ENCODE results near the gene SMYD1.

The SMYD1 gene

DNA sequence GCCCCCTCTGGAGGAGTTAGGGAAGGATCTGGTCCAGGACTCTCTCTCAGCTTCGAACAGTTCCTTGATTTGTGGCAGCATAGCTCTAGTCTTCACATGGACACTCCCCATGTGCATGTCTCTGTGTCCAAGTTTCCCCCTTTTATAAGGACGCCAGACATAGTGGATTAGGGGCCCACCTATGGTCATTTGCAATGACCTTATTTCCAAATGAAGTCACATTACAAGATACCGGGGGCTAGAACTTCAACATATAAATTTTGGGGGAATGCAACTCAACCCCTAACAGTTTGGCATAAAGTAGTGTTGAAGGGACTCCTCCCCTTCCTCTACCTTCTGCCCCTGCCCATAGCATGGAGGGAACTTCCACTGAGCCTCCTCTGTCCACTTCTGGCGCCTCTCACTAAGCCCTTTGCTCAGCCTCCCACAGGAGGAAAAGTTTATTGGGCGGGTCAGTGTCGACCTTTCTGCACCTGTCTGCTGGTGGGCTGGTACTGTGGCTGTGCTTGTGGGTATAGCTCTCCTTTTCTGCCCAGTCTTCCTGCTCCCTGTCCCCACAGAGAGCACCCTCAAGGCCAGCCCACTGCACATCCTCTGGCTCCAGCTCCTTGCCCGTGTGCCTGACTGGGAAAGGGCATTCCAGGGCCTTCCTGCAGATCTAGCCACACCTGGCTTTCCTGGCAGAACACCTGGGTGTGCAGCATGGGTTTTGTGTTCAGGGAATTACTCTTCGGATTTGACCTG lies 54.7 kb downstream of the SMYD1 start:
- no peak for DNase-seq (ENCODE audit: low read depth in 2 of 2)

GRCh38 chr2:88123164-88123974 lies 55.7 kb downstream of the SMYD1 start:
- no peak for DNase-seq (ENCODE audit: low read depth in 2 of 2)

DNA sequence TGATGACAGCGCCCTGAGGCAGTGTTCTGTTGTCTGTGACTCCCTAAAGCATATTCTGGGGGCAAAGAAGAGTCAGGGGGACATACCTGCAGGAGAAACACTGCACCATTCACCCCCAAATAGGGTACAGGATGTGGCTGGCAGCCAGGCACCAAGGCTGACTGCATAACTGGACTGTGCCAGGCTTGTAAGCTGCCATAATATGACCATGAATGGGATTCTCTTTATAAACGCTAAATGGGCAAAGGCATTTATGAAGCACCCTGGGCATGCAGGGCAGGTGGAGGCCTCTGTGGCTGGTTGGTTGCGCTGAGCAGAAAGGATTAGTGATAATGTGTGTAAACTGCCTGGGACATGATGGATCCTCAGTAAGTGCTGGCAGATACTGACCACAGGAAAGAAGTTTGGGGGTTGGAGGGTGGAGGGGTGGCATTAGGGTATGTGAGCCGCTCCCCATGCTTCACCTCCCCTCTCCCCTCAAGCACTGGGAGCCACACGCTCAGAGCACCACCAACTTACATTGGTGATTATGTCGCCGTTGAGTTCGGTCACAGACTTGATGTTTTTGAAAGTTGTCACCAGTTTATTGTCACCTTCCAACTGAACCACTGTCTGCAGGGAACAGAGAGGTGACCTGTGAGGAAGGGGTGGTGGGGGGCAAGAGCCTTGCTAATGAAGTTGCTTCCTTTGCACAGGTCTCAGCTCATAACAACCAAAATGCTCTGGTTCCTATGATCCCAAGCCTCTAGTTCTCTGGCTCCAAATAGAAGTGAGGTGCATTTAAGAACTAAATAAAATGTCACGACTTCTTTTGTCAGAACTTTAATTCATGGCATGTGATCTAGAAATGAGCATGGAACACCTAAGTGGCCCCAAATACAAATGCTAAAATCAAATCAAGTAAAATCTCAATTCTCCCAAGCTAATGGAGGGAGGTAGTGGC lies 56.6 kb downstream of the SMYD1 start:
- DNase-seq (ENCODE audit: low read depth in 2 of 2), result no peak

DNA sequence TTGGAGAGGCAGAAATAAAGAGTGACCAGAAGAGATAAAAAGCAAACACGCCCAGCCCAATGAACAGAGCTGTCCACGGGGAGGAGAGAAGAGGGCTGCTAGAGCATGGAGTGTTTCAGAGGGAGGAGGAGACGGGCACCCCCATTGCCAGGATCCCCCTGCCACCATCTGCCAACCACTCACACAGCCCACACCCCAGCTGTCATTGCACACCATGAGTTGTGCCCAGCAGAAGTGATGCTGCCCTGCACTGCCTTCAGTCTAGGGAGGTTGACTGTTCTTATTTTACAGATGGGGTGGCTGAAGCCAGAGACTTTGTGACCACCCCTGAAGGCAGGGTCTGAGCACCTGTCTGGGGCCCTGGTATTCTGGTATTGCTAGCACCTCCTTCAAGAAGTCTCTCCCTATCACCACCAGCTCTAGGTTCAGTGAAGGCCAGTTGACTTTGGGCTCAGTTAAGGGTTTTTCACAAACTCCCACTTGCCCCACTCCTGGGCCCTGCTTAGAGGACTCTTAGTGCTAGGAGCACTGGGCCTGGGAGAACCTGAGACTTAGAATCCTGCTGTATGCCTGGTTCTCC lies 57.8 kb downstream of the SMYD1 start:
- no peak for DNase-seq (ENCODE audit: low read depth in 2 of 2)

DNA sequence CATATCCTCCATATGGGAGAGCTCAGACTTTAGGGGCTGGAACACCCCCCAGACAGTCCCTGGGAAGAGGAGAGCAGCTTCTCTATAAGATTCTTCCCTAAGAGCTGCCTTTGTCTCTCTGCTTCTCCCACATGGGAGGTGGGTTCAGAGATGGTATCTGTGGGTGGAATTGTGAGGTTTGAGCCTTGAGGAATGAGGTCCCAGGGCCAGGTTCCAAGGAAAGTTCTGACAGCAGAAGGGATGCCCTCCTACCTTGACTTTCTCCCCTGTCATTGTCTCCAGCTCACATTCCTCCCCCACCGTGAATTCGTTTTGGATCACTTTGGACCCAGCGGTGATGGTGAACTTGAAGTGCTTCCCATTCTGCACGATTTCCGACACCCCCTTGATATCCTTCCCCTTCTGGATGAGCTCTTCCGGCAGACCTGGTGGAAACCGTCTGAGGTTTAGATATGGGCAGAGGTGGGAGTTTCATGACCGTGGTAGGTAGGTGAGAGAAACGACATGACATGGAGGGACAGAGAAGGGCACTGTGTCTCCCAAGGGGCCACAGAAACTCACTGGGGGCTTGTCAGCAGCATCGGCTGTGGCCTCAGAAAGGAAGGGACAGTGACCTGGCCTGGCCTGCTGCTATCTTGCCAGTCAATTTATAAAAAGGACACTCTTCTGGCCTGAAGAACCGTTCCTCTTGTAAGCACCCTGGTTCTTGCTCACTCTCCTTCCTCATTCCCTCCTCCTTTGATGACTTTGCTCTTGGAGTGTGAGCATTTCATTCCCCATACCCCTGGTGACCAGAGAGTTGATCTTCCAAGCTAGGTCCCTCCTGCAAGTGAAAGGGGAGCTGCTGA lies 58.5 kb downstream of the SMYD1 start:
- no peak for DNase-seq (ENCODE audit: low read depth in 2 of 2)

DNA sequence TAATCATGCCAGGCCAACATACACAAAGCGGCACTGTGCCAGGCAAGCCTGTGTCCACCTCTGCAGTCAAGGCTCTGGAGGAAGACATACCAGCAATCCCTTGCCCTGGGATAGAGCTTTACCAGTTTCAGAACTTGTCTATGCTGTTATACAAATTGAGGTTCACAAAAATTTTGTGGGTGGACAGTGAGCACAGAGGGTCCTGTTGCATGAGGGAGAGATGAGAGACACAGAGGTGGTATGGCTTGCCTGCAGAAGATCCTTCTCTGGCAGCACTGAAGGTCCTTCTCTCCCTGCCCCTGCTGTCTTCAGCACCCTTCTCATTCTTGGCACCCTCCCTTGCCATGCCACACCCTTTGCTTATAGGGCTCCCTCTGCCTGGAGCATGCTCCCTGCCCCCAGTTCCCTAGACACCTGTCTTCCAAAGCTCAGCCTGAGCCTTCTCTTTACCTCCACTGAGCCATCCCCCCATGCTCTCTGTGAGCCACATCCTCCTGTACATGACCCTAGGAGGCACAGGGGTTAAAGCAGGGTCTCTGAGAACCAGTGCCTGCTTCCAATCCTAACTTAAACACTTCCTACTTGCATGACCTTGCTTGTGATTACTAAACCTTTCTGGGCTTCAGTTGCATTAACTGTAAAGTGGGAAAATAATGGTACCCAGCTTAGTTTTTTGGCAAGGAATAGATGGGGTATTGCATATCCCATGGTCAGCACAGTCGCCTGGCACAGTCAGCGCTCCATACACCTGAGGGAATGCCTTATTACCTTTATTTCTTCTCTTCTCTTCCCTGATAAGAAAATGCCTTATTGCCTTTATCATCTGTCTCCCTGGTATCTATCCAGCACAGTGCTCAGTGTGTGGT lies 59.4 kb downstream of the SMYD1 start:
- DNase-seq (ENCODE audit: low read depth in 2 of 2), result no peak

GRCh38 chr2:88127638-88127887 lies 59.9 kb downstream of the SMYD1 start:
- no peak for DNase-seq (ENCODE audit: low read depth in 2 of 2)

DNA sequence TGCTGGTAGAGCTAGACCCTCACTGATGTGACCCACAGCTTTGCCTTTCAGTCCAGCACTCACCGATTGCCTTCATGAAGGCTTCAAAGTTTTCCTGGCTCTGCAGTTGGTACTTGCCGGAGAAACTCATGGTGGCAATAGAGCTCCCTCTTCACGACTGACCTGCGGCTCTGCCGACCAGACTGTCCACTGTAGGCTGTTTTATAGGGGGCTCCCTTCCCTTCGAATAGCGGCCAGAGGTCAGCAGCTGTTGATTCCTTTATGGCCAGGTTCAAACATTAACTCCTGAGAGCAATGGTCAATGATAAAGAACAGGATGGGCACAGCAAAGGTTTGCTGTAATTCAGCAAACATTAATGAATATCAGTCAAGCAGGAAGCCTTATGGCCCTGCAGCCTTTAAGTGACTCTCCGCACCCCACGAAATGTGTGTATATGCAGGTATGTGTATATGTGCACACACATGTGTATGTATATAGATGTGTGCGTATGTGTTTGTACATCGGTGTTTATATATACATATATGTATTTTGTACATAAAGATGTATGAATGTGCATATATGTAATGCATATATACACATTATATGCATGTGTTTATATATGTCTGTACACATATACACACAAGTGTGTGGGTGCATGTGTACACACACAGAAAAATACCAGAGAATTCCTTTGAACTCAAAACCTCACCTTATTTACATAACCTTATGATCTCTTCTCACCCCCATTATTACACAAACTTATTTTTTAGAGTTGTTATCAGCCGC lies 60.4 kb downstream of the SMYD1 start, which contains the start of gene FABP1:
FABP1 (minus strand) TSS at position 175 of the 766 bp plus-strand sequence; CDS start at position 130, 45 bp downstream.
- no peak for DNase-seq (ENCODE audit: low read depth in 2 of 2)

DNA sequence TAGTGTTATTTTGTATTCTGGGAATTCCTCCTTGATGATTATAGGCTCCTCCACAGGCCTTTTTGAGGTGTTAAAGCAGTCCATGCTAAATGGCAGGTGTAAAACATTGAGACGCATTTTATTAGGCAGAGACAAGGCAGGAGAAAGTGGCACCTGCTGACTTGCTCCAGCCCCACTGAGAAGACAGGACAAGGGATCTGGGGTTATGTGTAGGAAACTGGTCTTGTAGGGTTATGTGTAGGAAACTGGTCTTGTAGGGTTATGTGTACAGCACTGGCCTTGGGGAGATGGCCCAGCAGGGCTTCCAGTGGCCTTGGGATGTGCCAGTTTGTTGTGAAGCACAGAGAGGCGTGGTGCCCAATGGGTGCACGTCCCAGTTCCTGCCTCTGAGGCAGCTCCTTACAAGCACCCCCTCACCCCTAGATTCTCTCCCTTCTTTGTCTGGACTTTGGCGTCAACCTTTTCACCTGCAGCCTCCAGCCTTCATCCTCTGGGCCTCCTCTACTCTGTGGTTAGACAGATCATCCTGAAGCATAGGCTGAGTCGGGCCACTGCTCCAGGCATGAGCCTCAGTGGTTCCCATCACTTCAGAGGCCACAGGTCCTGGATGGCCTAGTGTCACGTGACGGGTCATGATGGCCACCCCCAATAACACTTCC lies 61.2 kb downstream of the SMYD1 start:
- DNase-seq (ENCODE audit: low read depth in 2 of 2), result no peak

DNA sequence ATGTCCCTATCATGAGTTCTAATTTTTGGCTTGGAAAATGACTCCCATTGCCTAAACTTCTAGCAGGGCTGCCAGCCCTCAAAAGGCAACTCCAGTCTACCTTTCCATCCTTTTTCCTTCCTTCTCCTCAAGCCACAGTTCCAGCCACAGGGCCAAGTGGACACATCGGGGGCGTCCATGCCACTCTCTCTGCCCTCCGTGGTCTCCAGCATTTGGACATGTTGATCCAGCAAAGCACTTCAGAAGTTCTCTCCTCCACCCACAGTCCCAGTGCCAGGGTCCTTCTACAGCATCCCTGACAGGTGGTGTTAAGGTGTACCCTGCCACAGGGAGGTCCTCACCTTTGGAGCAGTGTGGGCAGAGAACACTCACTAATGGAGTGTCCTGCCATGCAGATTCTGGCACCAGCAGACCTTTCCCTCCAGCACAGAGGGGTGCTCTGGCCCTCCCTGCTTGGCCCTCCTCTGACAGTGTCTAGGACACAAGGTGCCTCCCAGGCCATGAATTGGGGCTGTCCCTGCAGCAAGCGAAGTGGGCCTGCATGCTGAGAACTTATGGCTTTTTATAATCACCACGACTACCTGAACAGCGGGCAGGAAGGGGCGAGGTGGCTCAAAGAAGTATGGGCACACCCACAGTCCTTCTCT lies 61.8 kb downstream of the SMYD1 start:
- DNase-seq (ENCODE audit: low read depth in 2 of 2), result no peak

DNA sequence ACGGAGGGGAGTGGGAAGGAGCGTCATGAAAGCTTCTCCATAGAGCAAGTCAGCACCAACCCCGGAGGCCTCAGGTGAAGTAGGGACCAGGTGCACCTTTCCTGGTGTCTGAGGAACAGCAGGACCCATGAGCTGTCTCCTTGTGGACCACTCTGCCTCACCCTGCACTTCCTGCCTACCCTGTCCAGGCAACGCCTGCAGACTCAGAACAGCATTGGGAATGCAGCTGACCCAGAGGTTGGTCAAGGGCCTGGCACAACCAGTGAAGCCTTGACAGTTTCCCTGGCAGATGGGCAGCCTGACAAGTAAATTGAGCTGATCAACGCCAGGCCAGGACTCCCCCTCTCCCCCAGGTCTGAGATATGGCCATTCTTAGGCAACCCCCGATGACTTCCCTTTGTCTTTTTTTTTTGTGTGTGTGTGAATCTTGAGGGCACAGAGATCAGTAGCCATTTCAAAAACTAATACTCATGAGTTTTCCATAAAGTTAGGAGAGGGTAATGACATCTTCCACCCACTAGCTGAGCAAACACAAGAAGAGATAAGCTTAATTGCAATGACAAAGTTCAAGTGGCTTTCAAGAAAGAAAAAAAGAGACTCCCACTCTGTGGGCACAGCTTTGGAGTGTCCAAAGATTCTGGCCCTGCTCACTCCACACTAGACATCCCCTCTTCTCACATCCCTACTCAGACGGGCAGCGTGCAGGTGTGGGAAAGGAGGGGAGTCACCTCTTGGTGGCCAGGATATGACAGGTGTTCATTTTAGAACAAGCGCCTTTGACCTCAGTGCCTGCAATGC lies 63.8 kb downstream of the SMYD1 start:
- DNase-seq (ENCODE audit: low read depth in 2 of 2), result no peak

DNA sequence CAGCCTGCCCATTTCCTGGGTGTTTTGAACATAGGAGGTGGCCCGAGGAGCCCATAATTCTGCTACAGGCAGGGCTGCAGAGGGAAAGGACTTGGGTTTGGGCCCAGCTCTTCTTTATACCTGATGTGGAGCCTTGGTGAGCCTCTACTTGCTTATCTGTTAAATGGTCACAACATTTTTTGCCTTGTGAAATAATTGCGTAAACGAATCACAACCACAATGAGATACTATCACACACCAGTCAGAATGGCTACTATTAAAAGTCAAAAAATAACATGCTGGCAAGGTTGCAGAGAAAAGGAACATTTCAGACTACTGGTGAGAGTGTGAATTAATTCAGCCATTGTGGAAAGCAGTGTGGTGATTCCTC lies 64.4 kb downstream of the SMYD1 start:
- no peak for DNase-seq (ENCODE audit: low read depth in 2 of 2)

DNA sequence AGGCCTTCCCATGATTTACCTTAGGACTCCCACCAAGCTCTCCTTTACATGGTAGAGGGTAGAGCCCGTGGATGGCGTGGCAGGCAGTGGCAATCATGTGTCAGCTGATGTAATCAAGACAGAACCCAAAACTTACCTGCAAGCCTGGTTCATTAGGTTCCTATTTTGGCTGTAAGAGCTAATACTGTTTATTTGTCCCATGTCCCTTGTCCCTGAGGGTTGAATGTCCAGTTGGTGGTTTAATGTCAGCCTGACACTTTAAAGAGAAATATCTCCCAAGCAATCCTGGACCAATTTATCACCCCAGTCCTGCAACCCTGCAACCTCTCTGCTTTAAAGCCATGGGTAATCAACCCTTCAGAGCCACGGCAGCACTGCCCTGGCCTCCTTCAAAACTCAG lies 66.2 kb downstream of the SMYD1 start:
- DNase-seq (ENCODE audit: low read depth in 2 of 2), result no peak

- no peak for DNase-seq (ENCODE audit: low read depth in 2 of 2)
These were observed 69.2 kb downstream of the SMYD1 start for GRCh38 chr2:88136817-88137216.

GRCh38 chr2:88137833-88138232 lies 70.2 kb downstream of the SMYD1 start:
- no peak for DNase-seq (ENCODE audit: low read depth in 2 of 2)

DNA sequence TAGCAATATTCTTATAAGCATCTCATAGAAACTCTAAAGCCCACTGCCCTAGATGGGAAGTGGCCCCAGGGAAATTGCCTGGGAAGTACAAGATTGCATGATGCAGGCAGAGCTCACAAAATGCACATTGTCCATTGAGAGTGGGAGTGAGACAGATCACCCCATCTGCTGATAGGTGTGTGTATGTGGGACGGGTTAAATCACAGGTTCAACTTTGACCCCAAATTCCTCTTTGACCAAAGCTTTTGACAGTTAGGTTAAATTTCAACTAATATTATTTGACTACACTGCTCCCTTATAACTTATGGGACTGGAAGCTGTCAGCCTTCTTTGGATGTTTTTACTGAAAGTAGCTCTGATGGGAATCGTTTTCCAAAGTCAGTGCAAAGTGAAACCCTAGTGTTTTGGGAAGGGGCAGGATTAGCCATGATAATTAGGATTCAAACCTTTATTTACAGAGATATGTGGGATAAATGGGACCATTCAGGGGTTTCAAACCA lies 71.6 kb downstream of the SMYD1 start:
- DNase-seq (ENCODE audit: low read depth in 2 of 2), result no peak

DNA sequence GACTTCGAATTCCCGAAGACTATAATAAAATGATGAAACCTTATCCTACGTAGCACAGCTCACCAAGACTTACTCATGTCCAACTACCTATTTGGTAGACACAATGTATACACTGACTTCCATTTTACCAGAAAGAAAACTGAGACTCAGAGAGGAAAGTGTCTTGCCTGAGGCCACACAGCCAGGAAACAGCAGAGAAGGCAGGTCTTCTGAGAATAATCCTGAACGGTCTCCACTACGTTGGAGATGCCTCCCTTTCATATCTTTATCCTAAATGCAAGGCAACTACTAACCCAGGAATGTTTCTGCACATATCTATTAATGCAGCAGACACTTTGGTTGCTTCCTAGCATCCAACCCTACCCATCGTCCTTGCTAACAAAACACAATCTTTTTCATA lies 72.2 kb downstream of the SMYD1 start:
- no peak for DNase-seq (ENCODE audit: low read depth in 2 of 2)
